Brain microvascular endothelial cell (primary cell): ENCODE measurements around the gene BCAR3.

Experiments
- DNase-seq: peaks from one replicate; pipeline ENCODE4 v3.0.0-alpha.2; 2020
- H3K27ac ChIP-seq: fragments of 250-450 bp; sonication (Bioruptor Pico); 2 replicates; pipeline ENCODE4 v1.5.1; 2020; ENCODE audit warnings: mild to moderate bottlenecking, moderate library complexity
- H3K27me3 ChIP-seq: fragments of 250-450 bp; sonication (Bioruptor Pico); replicated peaks from 2 replicates; pipeline ENCODE4 v1.5.1; 2020; ENCODE audit warnings: mild to moderate bottlenecking
- H3K36me3 ChIP-seq: fragments of 250-450 bp; sonication (Bioruptor Pico); replicated peaks from 2 replicates; pipeline ENCODE4 v1.5.1; 2020; ENCODE audit warnings: mild to moderate bottlenecking
- H3K4me3 ChIP-seq: 2 replicates; pipeline ENCODE4 v1.5.1; 2011; ENCODE audit warnings: low read depth, mild to moderate bottlenecking, control low read depth, low read length, moderate library complexity
- CTCF ChIP-seq: IDR thresholded peaks from 2 replicates; pipeline ENCODE4 v1.5.1; 2011; ENCODE audit warnings: low read depth, mild to moderate bottlenecking, moderate library complexity, low read length, control low read depth, inconsistent platforms; ENCODE audit errors: missing control alignments
- in situ Hi-C: cut with HindIII; loops from 2 replicates; pipeline ENCODE4 v1.10.0; 2017; ENCODE audit warnings: low sequenced_read_pairs, low pct_ligation_motif_present

The BCAR3 gene

GRCh38 chr1:93577536-93578432 is 103.9 kb downstream of the BCAR3 start:
- in situ Hi-C loops: no loop called here

GRCh38 chr1:93576746-93577145 is 104.9 kb downstream of the BCAR3 start:
- Histone ChIP-seq H3K27me3 (no peaks in the 10 kb centered on the region), H3K4me3 (no peak overlapping the region), H3K27ac (no peak overlapping the region), H3K36me3 (peaks cover 52% of the 10 kb centered on the region)
- DNase-seq: no peak
- in situ Hi-C loops: no loop called here
- no peak for TF ChIP-seq CTCF

More at GRCh38 chr1:93577536-93578432, 103.9 kb downstream of the BCAR3 start:
- H3K27ac ChIP-seq: no peak overlapping the region
- no peak for TF ChIP-seq CTCF
- DNase-seq: no peak
- peaks cover 57% of the 10 kb centered on the region for H3K36me3 ChIP-seq
- H3K4me3 ChIP-seq: no peak overlapping the region
- no peaks in the 10 kb centered on the region for H3K27me3 ChIP-seq

GRCh38 chr1:93576346-93576745 is 105.3 kb downstream of the BCAR3 start:
- Histone ChIP-seq H3K36me3 (peaks cover 55% of the 10 kb centered on the region), H3K27me3 (no peaks in the 10 kb centered on the region), H3K27ac (no peak overlapping the region), H3K4me3 (no peak overlapping the region)
- no peak for TF ChIP-seq CTCF
- in situ Hi-C loops: no loop called here
- no peak for DNase-seq

GRCh38 chr1:93575621-93576284 is 105.9 kb downstream of the BCAR3 start:
- DNase-seq: no peak
- no peak overlapping the region for H3K27ac ChIP-seq
- no peaks in the 10 kb centered on the region for H3K27me3 ChIP-seq
- peaks cover 58% of the 10 kb centered on the region for H3K36me3 ChIP-seq
- no peak for TF ChIP-seq CTCF
- in situ Hi-C loops: no loop called here
- no peak overlapping the region for H3K4me3 ChIP-seq

- in situ Hi-C loops: no loop called here
- peaks cover 65% of the 10 kb centered on the region for H3K36me3 ChIP-seq
These were observed 106.6 kb downstream of the BCAR3 start for GRCh38 chr1:93574991-93575390.

More at GRCh38 chr1:93574991-93575390, 106.6 kb downstream of the BCAR3 start:
- no peak overlapping the region for H3K4me3 ChIP-seq
- no peak overlapping the region for H3K27ac ChIP-seq
- TF ChIP-seq CTCF: no peak
- DNase-seq: no peak
- H3K27me3 ChIP-seq: no peaks in the 10 kb centered on the region
